ENCODE results near the gene RNF17.

DNA sequence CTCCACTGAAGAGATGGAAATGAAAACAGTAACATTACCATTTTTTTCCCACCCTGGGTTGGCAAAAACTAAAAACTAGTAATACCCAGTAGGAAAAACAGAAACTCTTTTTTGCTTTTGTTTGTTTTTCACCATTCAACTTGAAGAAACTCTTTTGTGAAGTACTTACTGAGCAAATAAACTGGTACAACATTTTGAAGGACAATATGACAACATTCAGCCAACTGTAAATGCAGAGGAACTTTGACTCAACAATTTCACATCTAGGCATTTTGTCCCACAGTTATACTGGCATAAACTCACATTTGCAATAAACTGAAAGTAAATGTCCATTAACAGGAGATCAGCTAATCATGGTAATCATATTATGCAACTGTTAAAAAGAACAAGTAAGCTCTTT lies 152.5 kb downstream of the RNF17 start:
- TF ChIP-seq, protein P1, sequence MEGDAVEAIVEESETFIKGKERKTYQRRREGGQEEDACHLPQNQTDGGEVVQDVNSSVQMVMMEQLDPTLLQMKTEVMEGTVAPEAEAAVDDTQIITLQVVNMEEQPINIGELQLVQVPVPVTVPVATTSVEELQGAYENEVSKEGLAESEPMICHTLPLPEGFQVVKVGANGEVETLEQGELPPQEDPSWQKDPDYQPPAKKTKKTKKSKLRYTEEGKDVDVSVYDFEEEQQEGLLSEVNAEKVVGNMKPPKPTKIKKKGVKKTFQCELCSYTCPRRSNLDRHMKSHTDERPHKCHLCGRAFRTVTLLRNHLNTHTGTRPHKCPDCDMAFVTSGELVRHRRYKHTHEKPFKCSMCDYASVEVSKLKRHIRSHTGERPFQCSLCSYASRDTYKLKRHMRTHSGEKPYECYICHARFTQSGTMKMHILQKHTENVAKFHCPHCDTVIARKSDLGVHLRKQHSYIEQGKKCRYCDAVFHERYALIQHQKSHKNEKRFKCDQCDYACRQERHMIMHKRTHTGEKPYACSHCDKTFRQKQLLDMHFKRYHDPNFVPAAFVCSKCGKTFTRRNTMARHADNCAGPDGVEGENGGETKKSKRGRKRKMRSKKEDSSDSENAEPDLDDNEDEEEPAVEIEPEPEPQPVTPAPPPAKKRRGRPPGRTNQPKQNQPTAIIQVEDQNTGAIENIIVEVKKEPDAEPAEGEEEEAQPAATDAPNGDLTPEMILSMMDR (IDR thresholded peaks at IDR 0.05; ENCODE audit: low read depth, low read length, missing input control) = no peak
- TF ChIP-seq RAD21 (IDR thresholded peaks at IDR 0.05) = no peak
- no peak for TF ChIP-seq YY1 (IDR thresholded peaks at IDR 0.05)
- no peak for TF ChIP-seq TAF1 (conservative IDR thresholded peaks at IDR 0.05)
- TF ChIP-seq, protein P2, sequence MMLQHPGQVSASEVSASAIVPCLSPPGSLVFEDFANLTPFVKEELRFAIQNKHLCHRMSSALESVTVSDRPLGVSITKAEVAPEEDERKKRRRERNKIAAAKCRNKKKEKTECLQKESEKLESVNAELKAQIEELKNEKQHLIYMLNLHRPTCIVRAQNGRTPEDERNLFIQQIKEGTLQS (IDR thresholded peaks at IDR 0.05) = no peak
- TF ChIP-seq HNF4G (IDR thresholded peaks at IDR 0.05) = no peak
- TF ChIP-seq, protein P3, sequence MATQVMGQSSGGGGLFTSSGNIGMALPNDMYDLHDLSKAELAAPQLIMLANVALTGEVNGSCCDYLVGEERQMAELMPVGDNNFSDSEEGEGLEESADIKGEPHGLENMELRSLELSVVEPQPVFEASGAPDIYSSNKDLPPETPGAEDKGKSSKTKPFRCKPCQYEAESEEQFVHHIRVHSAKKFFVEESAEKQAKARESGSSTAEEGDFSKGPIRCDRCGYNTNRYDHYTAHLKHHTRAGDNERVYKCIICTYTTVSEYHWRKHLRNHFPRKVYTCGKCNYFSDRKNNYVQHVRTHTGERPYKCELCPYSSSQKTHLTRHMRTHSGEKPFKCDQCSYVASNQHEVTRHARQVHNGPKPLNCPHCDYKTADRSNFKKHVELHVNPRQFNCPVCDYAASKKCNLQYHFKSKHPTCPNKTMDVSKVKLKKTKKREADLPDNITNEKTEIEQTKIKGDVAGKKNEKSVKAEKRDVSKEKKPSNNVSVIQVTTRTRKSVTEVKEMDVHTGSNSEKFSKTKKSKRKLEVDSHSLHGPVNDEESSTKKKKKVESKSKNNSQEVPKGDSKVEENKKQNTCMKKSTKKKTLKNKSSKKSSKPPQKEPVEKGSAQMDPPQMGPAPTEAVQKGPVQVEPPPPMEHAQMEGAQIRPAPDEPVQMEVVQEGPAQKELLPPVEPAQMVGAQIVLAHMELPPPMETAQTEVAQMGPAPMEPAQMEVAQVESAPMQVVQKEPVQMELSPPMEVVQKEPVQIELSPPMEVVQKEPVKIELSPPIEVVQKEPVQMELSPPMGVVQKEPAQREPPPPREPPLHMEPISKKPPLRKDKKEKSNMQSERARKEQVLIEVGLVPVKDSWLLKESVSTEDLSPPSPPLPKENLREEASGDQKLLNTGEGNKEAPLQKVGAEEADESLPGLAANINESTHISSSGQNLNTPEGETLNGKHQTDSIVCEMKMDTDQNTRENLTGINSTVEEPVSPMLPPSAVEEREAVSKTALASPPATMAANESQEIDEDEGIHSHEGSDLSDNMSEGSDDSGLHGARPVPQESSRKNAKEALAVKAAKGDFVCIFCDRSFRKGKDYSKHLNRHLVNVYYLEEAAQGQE (IDR thresholded peaks at IDR 0.05) = no peak
- TF ChIP-seq, protein P4, sequence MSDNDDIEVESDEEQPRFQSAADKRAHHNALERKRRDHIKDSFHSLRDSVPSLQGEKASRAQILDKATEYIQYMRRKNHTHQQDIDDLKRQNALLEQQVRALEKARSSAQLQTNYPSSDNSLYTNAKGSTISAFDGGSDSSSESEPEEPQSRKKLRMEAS (IDR thresholded peaks at IDR 0.05) = no peak
- no peak for TF ChIP-seq EGR1 (IDR thresholded peaks at IDR 0.05; ENCODE audit: low read depth in 2 of 2)
- TF ChIP-seq NR2F2 (IDR thresholded peaks at IDR 0.05) = no peak
- TF ChIP-seq SP1 (IDR thresholded peaks at IDR 0.05) = no peak
- TF ChIP-seq RXRA (IDR thresholded peaks at IDR 0.05) = no peak
- no peak for TF ChIP-seq GABPA (IDR thresholded peaks at IDR 0.05 in 1 of 2, conservative IDR thresholded peaks at IDR 0.05 in 1 of 2)
- no peak for TF ChIP-seq JUND (IDR thresholded peaks at IDR 0.05)
